ENCODE data around the gene FNIP1.

DNA sequence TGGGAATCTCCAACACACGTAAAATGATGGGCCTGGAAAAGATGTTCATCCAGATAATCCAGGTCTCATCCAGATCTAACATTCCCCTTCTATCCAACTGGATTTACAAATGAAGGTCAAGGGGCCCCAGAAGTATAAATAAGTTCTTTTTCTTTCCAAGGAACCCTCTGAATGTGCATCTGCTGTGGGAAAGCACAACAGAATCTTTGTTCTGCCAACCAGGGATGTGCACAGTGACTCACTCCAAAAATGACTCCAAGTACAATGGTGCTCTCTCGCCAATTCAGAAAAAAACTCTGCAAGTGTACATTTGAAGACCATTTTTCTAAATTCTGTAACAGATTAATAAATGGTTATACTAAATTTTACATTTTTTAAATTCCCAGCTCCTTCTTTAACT is 174.2 kb downstream of the FNIP1 start:
- TF ChIP-seq CTCF (IDR thresholded peaks at IDR 0.05) (no peak), POLR2AphosphoS5 (IDR thresholded peaks at IDR 0.05) (no peak), POLR2A (IDR thresholded peaks at IDR 0.05) (no peak), EP300 (IDR thresholded peaks at IDR 0.05) (no peak)

All from stomach (tissue), 4 donors.